ENCODE measurements around the gene PTPN3.

PTPN3 gene

GRCh38 chr9:109475526-109475925, 22.6 kb downstream of the PTPN3 start:
- no peak for DNase-seq

GRCh38 chr9:109474944-109475343, 23.2 kb downstream of the PTPN3 start:
- DNase-seq: no peak

GRCh38 chr9:109474170-109474569, 23.9 kb downstream of the PTPN3 start:
- no peak for DNase-seq

GRCh38 chr9:109473329-109473728, 24.8 kb downstream of the PTPN3 start:
- no peak for DNase-seq

- no peak for DNase-seq
Observed at GRCh38 chr9:109471475-109472393, 26.4 kb downstream of the PTPN3 start.

GRCh38 chr9:109469646-109470358, 28.3 kb downstream of the PTPN3 start:
- no peak for DNase-seq

GRCh38 chr9:109468927-109469326, 29.2 kb downstream of the PTPN3 start:
- DNase-seq: no peak

GRCh38 chr9:109467936-109468335, 30.2 kb downstream of the PTPN3 start:
- no peak for DNase-seq

- no peak for DNase-seq
Observed at GRCh38 chr9:109466623-109467590, 31.2 kb downstream of the PTPN3 start.

- DNase-seq: no peak
Observed at GRCh38 chr9:109463924-109464625, 34.0 kb downstream of the PTPN3 start.

GRCh38 chr9:109460576-109460975, 37.5 kb downstream of the PTPN3 start:
- DNase-seq: no peak

- no peak for DNase-seq
Observed at GRCh38 chr9:109459423-109459822, 38.7 kb downstream of the PTPN3 start.

GRCh38 chr9:109458453-109459211, 39.5 kb downstream of the PTPN3 start:
- DNase-seq: no peak

GRCh38 chr9:109456811-109457210, 41.3 kb downstream of the PTPN3 start:
- DNase-seq: no peak

GRCh38 chr9:109455861-109456260, 42.2 kb downstream of the PTPN3 start:
- DNase-seq: no peak

- DNase-seq: no peak
Observed at GRCh38 chr9:109455391-109455790, 42.7 kb downstream of the PTPN3 start.

GRCh38 chr9:109454601-109455155, 43.4 kb downstream of the PTPN3 start:
- DNase-seq: no peak

- no peak for DNase-seq
Observed at GRCh38 chr9:109454041-109454440, 44.1 kb downstream of the PTPN3 start.

- no peak for DNase-seq
Observed at GRCh38 chr9:109453210-109453842, 44.8 kb downstream of the PTPN3 start.

GRCh38 chr9:109452761-109453160, 45.3 kb downstream of the PTPN3 start:
- DNase-seq: no peak
